ENCODE data around the gene KRTAP10-4. TPM values are rescaled to one million over a fixed set of nuclear protein-coding genes. Genes with fewer than 3 reads are reported as not detected.

KRTAP10-4 gene
- total and polyA plus RNA-seq, 10 of the 15 experiments (the other 5 are each of a cell fraction or from before 2014, with no cell fraction given) = not detected

- TF ChIP-seq BRCA1 (IDR thresholded peaks at IDR 0.05; ENCODE audit: low read depth, low read length) (no peak), CBFB (IDR thresholded peaks at IDR 0.05; ENCODE audit: low read depth) (no peak), ZNF592 (IDR thresholded peaks at IDR 0.05) (no peak), TCF12 (IDR thresholded peaks at IDR 0.05; ENCODE audit: low read depth, low read length) (no peak), IKZF1 (conservative IDR thresholded peaks at IDR 0.05) (no peak), KAT2A (conservative IDR thresholded peaks at IDR 0.05; ENCODE audit: control insufficient read depth, low read depth, low read length) (no peak), EGR1 (IDR thresholded peaks at IDR 0.05; ENCODE audit: borderline replicate concordance in 1 of 2, low read depth in 2 of 2, low read length in 2 of 2) (no peak), SPI1 (IDR thresholded peaks at IDR 0.05; ENCODE audit: borderline replicate concordance, insufficient read depth, low read depth, low read length) (no peak), GABPA (IDR thresholded peaks at IDR 0.05; ENCODE audit: low read depth) (no peak)
These were observed 1.4 kb upstream of the KRTAP10-4 start (continued) for GRCh38 chr21:44571844-44572782.

Measured in GM12878 (cell line).